ENCODE measurements around the gene SMYD3. TPM values are rescaled to one million over a fixed set of nuclear protein-coding genes. Genes with fewer than 3 reads are reported as not detected.

SMYD3 gene
- total RNA-seq, 4 donors from 2014 or later: 33.7 to 105 (median 51.4) TPM

GRCh38 chr1:246147524-246148461, 359.3 kb downstream of the SMYD3 start:
- Histone ChIP-seq H3K36me3 (no peaks in the 10 kb centered on the region), H3K4me1 (peaks cover 35 to 38% of the 10 kb centered on the region in 2 donors), H3K4me3 (replicated peaks in 1 of 3) (no peak overlapping the region), H3K9me3 (no peaks in the 10 kb centered on the region), H3K27me3 (no peaks in the 10 kb centered on the region), H3K27ac (no peak overlapping the region)
- peak; percentile 42 to 57 for DNase-seq
- TF ChIP-seq POLR2A (IDR thresholded peaks at IDR 0.05) (no peak), CTCF (IDR thresholded peaks at IDR 0.05) (no peak)
- intact Hi-C loops (cut with DNase I): no loop called here
- WGBS, 2 donors: 44 to 64% methylated on average over 10 to 16 of the region's 29 CpGs

- Histone ChIP-seq H3K27me3 (no peaks in the 10 kb centered on the region), H3K4me3 (replicated peaks in 1 of 3) (no peak overlapping the region), H3K27ac (peak overlapping the region; percentile 14 to 65 (median 56)), H3K9me3 (no peaks in the 10 kb centered on the region), H3K4me1 (peaks cover 28 to 29% of the 10 kb centered on the region in 2 donors), H3K36me3 (no peaks in the 10 kb centered on the region)
- no peak for TF ChIP-seq CTCF (IDR thresholded peaks at IDR 0.05)
- DNase-seq: peak in 1 of 2 donors; percentile 34
- 82 to 87% methylated on average over 23 to 24 of the region's 25 CpGs for WGBS, 2 donors
- intact Hi-C loops (cut with DNase I): no loop called here
These were observed 360.1 kb downstream of the SMYD3 start for GRCh38 chr1:246146804-246147523.

- 91 to 93% methylated on average over 4 of the region's 4 CpGs for WGBS, 2 donors
- no peak for DNase-seq
- TF ChIP-seq CTCF (IDR thresholded peaks at IDR 0.05) (no peak), POLR2A (IDR thresholded peaks at IDR 0.05) (no peak)
- Histone ChIP-seq H3K4me1 (peaks cover 19 to 21% of the 10 kb centered on the region in 2 donors), H3K36me3 (no peaks in the 10 kb centered on the region), H3K9me3 (no peaks in the 10 kb centered on the region), H3K4me3 (replicated peaks in 1 of 3) (no peak overlapping the region), H3K27me3 (no peaks in the 10 kb centered on the region), H3K27ac (peak overlapping the region; percentile 8 to 65 (median 56))
- intact Hi-C loops (cut with DNase I): no loop called here
These were observed 361.2 kb downstream of the SMYD3 start for GRCh38 chr1:246145900-246146299.

- H3K4me1 ChIP-seq: peaks cover 19 to 21% of the 10 kb centered on the region in 2 donors
- no peak for TF ChIP-seq CTCF (IDR thresholded peaks at IDR 0.05)
- no peak for TF ChIP-seq POLR2A (IDR thresholded peaks at IDR 0.05)
- H3K36me3 ChIP-seq: no peaks in the 10 kb centered on the region
- WGBS, 2 donors: 96% methylated on average over 3 of the region's 3 CpGs
- H3K27me3 ChIP-seq: no peaks in the 10 kb centered on the region
- intact Hi-C loops (cut with DNase I): no loop called here
- H3K4me3 ChIP-seq (replicated peaks in 1 of 3): no peak overlapping the region
- H3K9me3 ChIP-seq: no peaks in the 10 kb centered on the region
- DNase-seq: no peak
- peak overlapping the region in 1 of 3 donors; percentile 8 for H3K27ac ChIP-seq
These were observed 362.1 kb downstream of the SMYD3 start for GRCh38 chr1:246144931-246145330.
